Islet of Langerhans (tissue), 1 donor: Measurements from ENCODE around the gene TBPL2.
"Not testable (repeated sequence)": the region's sequence is repeated elsewhere in the genome, so short reads cannot be mapped to it uniquely, and the experiment has no call there.

ENCODE experiments used
- FAIRE-seq: peaks from one replicate; lab custom pipeline; 2011; peaks lifted over from hg19 to GRCh38; lab: Jason Lieb, UNC

Gene TBPL2

DNA sequence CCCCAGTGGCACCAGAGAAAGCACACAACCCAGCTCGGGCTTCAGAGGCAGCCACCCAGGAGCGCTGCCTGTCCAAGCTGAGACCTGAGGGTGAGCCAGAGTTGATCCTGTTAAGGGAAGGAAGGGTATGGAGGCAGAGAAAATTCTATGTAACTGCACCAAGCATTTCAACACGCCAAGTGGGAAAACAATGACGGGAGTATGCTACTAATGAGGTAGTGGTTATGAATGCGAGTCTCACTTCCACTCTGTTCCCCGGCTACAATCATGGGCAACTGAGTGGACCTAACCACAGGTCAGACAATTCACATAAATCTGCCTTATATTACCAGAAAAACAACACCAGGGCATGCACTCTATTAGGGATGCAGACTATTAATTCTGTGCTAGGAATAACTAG lies 38.7 kb downstream of the TBPL2 start:
- no peak for FAIRE-seq

DNA sequence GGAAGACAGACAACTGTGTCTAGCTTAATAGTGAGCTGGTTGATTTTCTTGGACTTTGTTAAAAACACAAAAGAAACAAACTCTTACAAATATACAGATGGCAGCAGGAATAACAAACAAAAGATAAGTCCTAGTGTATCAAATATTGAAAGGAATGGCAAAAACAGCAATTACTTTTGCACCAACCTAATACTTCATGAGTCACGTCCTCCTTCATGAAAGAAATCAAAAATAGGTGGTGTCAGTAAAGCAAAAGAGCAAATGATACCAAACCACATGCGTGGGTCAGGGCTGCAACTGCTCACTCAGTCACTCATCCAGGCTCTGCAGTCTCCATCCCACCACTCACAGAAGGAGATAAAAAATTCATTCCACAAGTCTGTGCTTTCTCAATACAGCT lies 40.6 kb downstream of the TBPL2 start:
- no peak for FAIRE-seq

DNA sequence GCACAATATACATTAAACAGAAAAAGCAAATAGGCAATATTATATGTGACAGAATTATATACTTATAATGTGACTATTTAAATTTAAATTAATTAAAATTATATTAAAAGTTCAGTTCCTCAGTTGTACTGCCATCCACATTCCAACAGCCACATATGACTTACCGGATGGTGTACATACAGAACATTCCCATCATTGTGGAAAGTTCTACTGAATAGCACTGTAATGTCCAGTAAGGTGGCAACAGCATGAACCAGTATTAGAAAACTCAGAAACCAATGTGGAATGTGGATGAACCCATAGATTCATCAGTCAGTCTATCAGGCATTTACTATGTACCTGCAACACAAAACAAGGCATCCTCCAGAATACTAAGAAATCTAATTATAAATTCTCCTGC lies 41.2 kb downstream of the TBPL2 start:
- FAIRE-seq: no peak

GRCh38 chr14:55398679-55399078 lies 41.7 kb downstream of the TBPL2 start:
- peak; percentile 93 for FAIRE-seq

DNA sequence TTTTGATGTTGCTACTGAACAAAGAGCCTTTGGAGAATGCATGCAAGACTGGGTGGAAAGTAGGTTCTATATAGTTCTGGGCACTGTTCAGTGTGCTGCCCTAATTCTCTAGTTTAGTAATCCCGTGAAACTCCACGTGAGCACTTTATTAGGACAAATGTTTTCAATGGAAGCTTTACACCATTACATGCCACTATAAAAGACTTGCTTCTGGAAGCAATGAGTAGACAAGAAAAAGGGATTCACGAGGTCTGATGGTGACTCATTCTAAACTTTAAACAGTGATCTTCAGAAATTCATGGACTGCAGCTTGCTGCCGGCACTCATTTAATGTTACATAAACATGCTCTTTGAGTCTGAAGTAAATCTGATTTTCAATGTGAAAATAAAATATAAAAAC lies 51.1 kb downstream of the TBPL2 start:
- FAIRE-seq: no peak

DNA sequence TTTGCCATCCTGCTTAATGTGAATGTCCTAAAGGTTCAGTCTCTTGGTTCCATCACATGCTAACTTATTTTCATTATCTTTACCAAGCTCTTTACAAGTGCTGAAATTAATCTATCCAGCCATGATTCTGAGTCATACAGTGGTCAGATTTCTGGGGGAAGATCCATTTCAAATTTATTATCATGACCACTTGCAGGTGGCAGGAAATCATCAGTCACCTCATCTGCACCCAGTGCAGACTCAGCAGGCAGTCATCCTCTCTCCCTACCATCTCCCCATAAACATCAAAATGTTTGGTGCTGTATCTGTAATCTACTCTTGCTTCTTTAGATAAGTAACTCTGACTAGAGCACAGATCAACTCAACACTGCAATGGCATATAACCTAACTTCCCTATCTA lies 52.3 kb downstream of the TBPL2 start:
- FAIRE-seq: no peak

DNA sequence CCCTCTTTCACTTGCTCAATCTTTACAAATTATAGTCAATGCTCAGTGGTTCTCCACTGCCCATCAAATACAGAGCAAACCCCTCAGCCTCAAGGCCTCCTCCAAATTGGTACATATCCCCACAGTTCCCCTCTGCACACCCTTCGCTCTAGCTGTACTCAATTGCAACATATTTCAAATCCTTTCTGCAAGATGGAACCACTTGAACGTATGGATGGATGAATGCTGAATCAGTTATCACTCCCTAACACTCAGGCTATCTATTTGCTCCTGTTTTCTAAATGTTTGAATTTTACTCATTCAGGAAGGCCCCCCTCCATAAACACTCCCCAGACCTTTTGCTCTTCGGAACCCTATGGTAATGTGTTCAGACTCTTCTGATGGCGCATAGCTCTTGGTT lies 53.3 kb downstream of the TBPL2 start:
- FAIRE-seq: no peak

GRCh38 chr14:55386037-55386808 lies 54.2 kb downstream of the TBPL2 start:
- no peak for FAIRE-seq

DNA sequence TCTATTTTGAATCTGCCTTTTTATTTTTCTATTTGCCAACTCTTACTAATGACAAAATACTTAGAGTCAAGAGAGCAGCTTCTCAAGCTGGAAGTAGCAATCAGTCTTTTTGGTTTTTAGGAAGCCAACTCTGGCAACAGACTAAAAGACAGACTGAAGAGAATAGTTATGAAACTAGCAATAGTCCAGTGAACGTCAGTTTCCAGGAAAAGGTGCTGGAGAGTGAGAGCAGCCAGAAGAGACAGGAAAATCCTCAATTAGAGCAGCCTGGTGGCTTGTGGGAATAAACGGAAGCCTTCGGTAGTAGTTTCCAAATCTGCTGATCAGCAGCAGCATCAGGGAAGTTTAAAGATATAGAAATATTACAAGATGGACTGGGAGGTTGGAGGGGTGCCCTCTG lies 55.9 kb downstream of the TBPL2 start:
- FAIRE-seq: no peak

DNA sequence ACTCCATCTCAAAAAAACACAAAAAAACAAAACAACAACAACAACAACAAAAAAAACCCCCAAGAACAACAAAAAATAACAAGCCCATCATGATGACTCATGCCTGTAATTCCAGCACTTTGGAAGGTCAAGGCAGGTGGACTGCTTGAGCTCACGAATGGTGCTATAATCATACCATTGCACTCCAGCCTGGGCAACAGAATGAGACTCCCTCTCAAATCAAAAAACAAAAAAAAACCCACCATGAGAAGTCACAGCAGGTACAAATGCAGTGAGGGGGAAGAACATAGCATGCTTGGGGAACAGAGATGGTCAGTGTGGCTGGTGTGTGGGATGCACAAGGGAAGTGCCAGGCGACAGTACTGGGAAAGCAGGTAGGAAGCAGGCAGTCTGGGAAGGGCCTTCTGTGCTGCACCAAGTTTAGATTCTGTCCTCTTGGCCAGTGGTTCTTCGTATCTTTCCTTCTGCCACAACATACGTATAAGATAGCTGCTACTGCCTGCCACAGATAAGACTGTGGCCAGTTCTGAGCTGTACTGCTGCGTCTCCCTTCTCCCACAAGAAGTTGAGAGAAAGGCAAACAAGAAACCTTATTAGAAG lies 56.8 kb downstream of the TBPL2 start:
- FAIRE-seq: no peak

GRCh38 chr14:55383056-55383466 lies 57.4 kb downstream of the TBPL2 start:
- not testable (repeated sequence) for FAIRE-seq

- no peak for FAIRE-seq
Observed at GRCh38 chr14:55382483-55382882, 57.9 kb downstream of the TBPL2 start.

GRCh38 chr14:55381561-55381960 lies 58.9 kb downstream of the TBPL2 start:
- peak; percentile 38 for FAIRE-seq

GRCh38 chr14:55381040-55381439 lies 59.4 kb downstream of the TBPL2 start:
- FAIRE-seq: no peak

GRCh38 chr14:55377236-55377635 lies 63.2 kb downstream of the TBPL2 start:
- FAIRE-seq: no peak

- no peak for FAIRE-seq
Observed at GRCh38 chr14:55374771-55375170, 65.6 kb downstream of the TBPL2 start.

DNA sequence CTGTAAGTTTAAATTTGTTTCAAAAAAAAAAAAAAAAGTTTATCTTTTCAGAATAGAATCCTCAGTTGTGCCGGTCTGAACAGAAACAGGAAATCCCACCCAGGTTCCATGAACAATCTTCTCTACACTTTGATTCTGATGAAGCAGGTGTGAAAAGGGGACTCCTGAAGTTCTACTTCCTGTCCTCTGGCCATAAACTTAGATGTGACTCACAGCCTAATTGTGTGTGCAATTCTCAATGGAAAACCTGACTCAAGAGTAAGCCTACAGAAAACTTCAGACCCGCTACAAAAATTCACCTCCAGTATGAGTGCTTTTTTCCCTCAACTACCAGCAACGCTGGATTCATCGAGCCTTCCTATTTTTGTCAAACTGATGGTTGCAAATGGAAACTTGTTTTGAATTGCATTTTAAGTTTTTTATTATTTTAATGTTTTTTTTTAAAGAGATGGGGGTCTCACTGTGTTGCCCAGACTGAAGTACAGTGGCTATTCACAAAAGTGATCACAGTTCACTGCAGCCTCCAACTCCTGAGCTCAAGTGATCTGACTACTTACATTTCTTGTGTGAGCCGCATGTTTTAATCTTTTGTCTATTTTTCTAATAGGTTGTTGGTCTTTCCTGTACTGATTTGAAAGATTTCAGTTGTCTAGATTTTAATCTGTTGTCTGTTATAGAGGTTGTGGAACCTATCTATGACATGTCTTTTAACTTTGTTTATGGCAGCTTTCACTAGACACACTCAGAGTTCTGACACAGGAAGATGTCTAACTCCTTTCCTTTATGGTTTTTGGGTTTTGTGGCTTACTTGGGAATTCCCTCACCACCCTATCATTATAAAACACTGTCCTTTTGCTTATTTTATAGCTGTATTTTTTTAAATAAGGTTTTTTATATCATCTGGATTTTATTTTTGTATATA lies 66.4 kb downstream of the TBPL2 start:
- FAIRE-seq: no peak

DNA sequence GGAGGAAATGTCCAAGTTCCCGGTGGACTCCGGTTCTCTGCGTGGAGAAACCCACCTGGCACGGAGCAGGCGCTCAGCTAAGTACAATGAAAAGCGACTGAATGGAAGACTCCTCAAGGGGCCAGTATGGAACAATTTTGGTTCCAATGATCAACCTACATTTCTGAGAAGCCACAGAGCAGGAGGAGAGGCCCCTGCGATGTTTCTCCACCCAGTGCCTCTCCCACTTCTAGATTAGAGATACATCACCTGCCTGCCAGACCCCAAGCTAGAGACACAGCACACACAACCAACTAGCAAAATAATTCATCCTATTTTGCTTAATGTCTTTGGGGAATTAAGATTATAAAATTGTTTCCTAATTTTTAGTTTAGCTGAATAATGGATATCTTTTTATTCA lies 67.6 kb downstream of the TBPL2 start:
- FAIRE-seq: no peak

GRCh38 chr14:55372423-55372822 lies 68.0 kb downstream of the TBPL2 start:
- no peak for FAIRE-seq

- FAIRE-seq: no peak
Observed at GRCh38 chr14:55370883-55371455, 69.4 kb downstream of the TBPL2 start.

GRCh38 chr14:55366271-55366670 lies 74.1 kb downstream of the TBPL2 start:
- FAIRE-seq: no peak
